PC-3 (cell line): ENCODE data around the gene STK39. TPM values are rescaled to one million over a fixed set of nuclear protein-coding genes. Genes with fewer than 3 reads are reported as not detected.

Source experiments
- ATAC-seq: fragments of 200-7000 bp; cut with Tn5 transposase; 2 replicates; pipeline ENCODE4 v1.9.1; 2020; ENCODE audit warnings: mild to moderate bottlenecking, moderate library complexity
- BruUV-seq: library from RNA; stranded (reverse); fragments of 400-500 nt; replicated peaks from 2 replicates; lab custom pipeline; 2021; lab: Mats Ljungman, UMichigan
- CTCF ChIA-PET: fragments of 300-600 bp; sonication (Branson Sonifier 250); formaldehyde crosslinking; loops from one replicate; lab custom pipeline; 2022; ENCODE audit warnings: antibody characterized with exemption; lab: Charles Lee
- POLR2A ChIA-PET: fragments of 300-600 bp; sonication (Branson Sonifier 250); formaldehyde crosslinking; loops from one replicate; lab custom pipeline; 2022; ENCODE audit warnings: antibody characterized with exemption; ENCODE audit not compliant: unreplicated experiment; lab: Charles Lee
- DNase-seq: peaks from one replicate; pipeline ENCODE4 v3.0.0-alpha.2; 2015
- H2AFZ ChIP-seq: fragments of 300-600 bp; sonication (generic); 2 replicates; pipeline ENCODE4 v1.6.0; 2016; ENCODE audit warnings: antibody characterized with exemption, low read length
- H3F3A ChIP-seq: fragments of 300-600 bp; sonication (generic); one replicate; pipeline ENCODE4 v1.6.0; 2017; ENCODE audit warnings: antibody characterized with exemption, low read length, control low read depth, mild to moderate bottlenecking; ENCODE audit not compliant: unreplicated experiment
- H3K27ac ChIP-seq: fragments of 300-600 bp; sonication (generic); 2 replicates; pipeline ENCODE4 v1.5.1; 2016; ENCODE audit warnings: mild to moderate bottlenecking, low read length
- H3K27me3 ChIP-seq: fragments of 300-600 bp; sonication (generic); 2 replicates; pipeline ENCODE4 v1.6.1; 2016; ENCODE audit warnings: low read length, mixed read lengths
- H3K36me3 ChIP-seq: fragments of 300-600 bp; sonication (generic); 2 replicates; pipeline ENCODE4 v1.6.1; 2016; ENCODE audit warnings: low read depth, mixed run types, low read length, mixed read lengths
- H3K4me1 ChIP-seq: fragments of 300-600 bp; sonication (generic); 2 replicates; pipeline ENCODE4 v1.5.1; 2016; ENCODE audit warnings: low read length; ENCODE audit not compliant: insufficient read depth
- H3K4me2 ChIP-seq: fragments of 300-600 bp; sonication (generic); 2 replicates; pipeline ENCODE4 v1.6.0; 2016; ENCODE audit warnings: low read length
- H3K4me3 ChIP-seq: fragments of 300-600 bp; sonication (generic); 2 replicates; pipeline ENCODE4 v1.5.1; 2016; ENCODE audit warnings: mild to moderate bottlenecking, low read length, mixed read lengths
- H3K79me2 ChIP-seq: fragments of 300-600 bp; sonication (generic); 2 replicates; pipeline ENCODE4 v1.6.1; 2017; ENCODE audit warnings: low read length, mixed read lengths
- H3K9ac ChIP-seq: fragments of 300-600 bp; sonication (generic); 2 replicates; pipeline ENCODE4 v1.6.0; 2016; ENCODE audit warnings: mild to moderate bottlenecking, low read length
- H3K9me2 ChIP-seq: fragments of 300-600 bp; sonication (generic); replicated peaks from 2 replicates; pipeline ENCODE4 v1.6.1; 2016; ENCODE audit warnings: mixed run types, low read length, mixed read lengths
- H3K9me3 ChIP-seq: fragments of 300-600 bp; sonication (generic); 2 replicates; pipeline ENCODE4 v1.6.1; 2016; ENCODE audit warnings: low read length, mixed read lengths
- H4K20me1 ChIP-seq: fragments of 300-600 bp; sonication (generic); 2 replicates; pipeline ENCODE4 v1.6.1; 2016; ENCODE audit warnings: low read length, mixed read lengths
- EZH2 ChIP-seq: fragments of 300-600 bp; sonication (generic); IDR thresholded peaks from one replicate; pipeline ENCODE4 v1.6.1; 2017; ENCODE audit warnings: antibody characterized with exemption, mild to moderate bottlenecking, low read length; ENCODE audit not compliant: unreplicated experiment
- EZH2phosphoT487 ChIP-seq: fragments of 300-600 bp; sonication (generic); IDR thresholded peaks from 2 replicates; pipeline ENCODE4 v1.6.1; 2018; ENCODE audit warnings: mild to moderate bottlenecking, antibody characterized with exemption, low read length, borderline replicate concordance
- intact Hi-C: fragments of 100-400 bp; cut with micrococcal nuclease; formaldehyde crosslinking; loops from 2 replicates; pipeline ENCODE4 v1.9.0; 2023
- total RNA-seq: library from RNA; depleted of rRNA; stranded (reverse); fragments of >200 nt; gene quantifications from 2 replicates; pipeline ENCODE4 v1.2.3, GENCODE V29; 2014
- TF ChIP-seq, protein P1 (sequence below): fragments of 300-600 bp; sonication (generic); conservative IDR thresholded peaks from 2 replicates; pipeline ENCODE4 v1.5.1; 2017; ENCODE audit warnings: antibody characterized with exemption, low read depth, mild to moderate bottlenecking, low read length

Gene STK39
- total RNA-seq, 1 experiment from 2014 or later, result 17.9 TPM

DNA sequence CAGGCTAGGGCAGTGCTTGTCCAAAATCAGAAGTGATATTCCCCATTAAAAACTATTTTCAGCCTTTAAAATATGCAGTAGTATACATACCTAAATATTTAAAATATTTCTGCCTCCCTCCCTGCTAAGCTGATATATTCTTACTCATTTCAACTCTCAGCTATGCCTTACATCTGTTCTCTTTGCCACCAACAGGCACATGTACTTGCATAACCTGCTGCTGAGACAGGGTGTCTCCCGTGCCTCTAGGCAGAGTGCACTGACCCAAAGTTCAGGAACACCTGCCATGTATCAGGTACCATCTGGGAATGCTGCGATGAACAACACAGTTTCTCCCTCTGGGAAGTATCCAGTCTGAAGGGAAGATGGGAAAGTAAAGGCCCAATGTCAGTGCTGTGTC is 91.7 kb downstream of the STK39 start:
- Histone ChIP-seq H3K4me3 (no peak overlapping the region), H3K4me1 (peaks cover 29% of the 10 kb centered on the region), H3K9me2 (no peaks in the 10 kb centered on the region), H3K9me3 (no peaks in the 10 kb centered on the region), H3F3A (no peaks in the 10 kb centered on the region), H2AFZ (no peak overlapping the region), H3K27ac (peak overlapping the region; percentile 92), H4K20me1 (no peaks in the 10 kb centered on the region), H3K79me2 (no peaks in the 10 kb centered on the region), H3K9ac (peak overlapping the region; percentile 24; the same call in 1 of the 2 replicates), H3K36me3 (no peaks in the 10 kb centered on the region; the same call in 1 of the 2 replicates), H3K27me3 (no peaks in the 10 kb centered on the region), H3K4me2 (no peak overlapping the region)
- no peak for TF ChIP-seq EZH2phosphoT487
- no peak for TF ChIP-seq EZH2
- TF ChIP-seq, protein P1, sequence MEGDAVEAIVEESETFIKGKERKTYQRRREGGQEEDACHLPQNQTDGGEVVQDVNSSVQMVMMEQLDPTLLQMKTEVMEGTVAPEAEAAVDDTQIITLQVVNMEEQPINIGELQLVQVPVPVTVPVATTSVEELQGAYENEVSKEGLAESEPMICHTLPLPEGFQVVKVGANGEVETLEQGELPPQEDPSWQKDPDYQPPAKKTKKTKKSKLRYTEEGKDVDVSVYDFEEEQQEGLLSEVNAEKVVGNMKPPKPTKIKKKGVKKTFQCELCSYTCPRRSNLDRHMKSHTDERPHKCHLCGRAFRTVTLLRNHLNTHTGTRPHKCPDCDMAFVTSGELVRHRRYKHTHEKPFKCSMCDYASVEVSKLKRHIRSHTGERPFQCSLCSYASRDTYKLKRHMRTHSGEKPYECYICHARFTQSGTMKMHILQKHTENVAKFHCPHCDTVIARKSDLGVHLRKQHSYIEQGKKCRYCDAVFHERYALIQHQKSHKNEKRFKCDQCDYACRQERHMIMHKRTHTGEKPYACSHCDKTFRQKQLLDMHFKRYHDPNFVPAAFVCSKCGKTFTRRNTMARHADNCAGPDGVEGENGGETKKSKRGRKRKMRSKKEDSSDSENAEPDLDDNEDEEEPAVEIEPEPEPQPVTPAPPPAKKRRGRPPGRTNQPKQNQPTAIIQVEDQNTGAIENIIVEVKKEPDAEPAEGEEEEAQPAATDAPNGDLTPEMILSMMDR, result no peak
- intact Hi-C loops, result loop anchor here (5.0 kb wide), 2 partner anchors 37 to 92 kb away; partner anchors contain the start of gene STK39
- DNase-seq, result no peak
- no peak for ATAC-seq
- ChIA-PET CTCF (interaction anchor here (0.7 to 1.8 kb wide), 2 partner anchors 55 to 181 kb away, joined by 3 to 6 read pairs; no protein-coding TSS in a partner anchor), POLR2A (no interaction called here)
- no TSS peak for BruUV-seq

DNA sequence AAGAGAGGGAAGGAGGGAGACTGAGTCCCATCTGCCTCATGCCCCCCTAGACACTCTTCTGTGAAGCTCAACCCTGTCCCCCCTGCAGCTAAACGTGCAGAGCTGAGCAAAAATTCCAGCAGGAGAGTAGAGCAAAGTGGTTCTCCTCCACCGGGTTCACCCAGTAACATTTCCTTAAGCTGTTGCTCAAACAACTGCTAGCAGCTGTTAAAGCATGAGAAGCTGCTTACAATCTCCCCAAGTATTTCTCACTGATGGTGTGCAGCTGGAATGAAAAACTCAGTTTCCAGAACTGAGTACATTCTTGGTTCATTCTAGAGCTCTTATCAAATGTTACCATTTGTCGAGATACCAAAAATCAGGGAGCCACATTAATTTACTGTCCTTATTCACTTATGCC is 92.3 kb downstream of the STK39 start:
- H3K4me1 ChIP-seq, result peaks cover 29% of the 10 kb centered on the region
- no peaks in the 10 kb centered on the region for H3K9me2 ChIP-seq
- H3K9ac ChIP-seq, result no peak overlapping the region
- H3K36me3 ChIP-seq, result no peaks in the 10 kb centered on the region; the same call in 1 of the 2 replicates
- no peaks in the 10 kb centered on the region for H3K79me2 ChIP-seq
- ATAC-seq (no peak), DNase-seq (no peak)
- intact Hi-C loops, result loop anchor here (5.0 kb wide), 2 partner anchors 37 to 92 kb away; partner anchors contain the start of gene STK39
- no peak overlapping the region for H3K4me2 ChIP-seq
- H3K27me3 ChIP-seq, result no peaks in the 10 kb centered on the region
- POLR2A ChIA-PET, result no interaction called here
- no peak overlapping the region for H3K4me3 ChIP-seq
- no TSS peak for BruUV-seq
- H3F3A ChIP-seq, result no peaks in the 10 kb centered on the region
- no peaks in the 10 kb centered on the region for H4K20me1 ChIP-seq
- CTCF ChIA-PET, result no interaction called here
- H2AFZ ChIP-seq, result no peak overlapping the region
- no peaks in the 10 kb centered on the region for H3K9me3 ChIP-seq
- TF ChIP-seq, protein P1, result no peak
- TF ChIP-seq EZH2 (no peak), EZH2phosphoT487 (no peak)
- no peak overlapping the region for H3K27ac ChIP-seq

DNA sequence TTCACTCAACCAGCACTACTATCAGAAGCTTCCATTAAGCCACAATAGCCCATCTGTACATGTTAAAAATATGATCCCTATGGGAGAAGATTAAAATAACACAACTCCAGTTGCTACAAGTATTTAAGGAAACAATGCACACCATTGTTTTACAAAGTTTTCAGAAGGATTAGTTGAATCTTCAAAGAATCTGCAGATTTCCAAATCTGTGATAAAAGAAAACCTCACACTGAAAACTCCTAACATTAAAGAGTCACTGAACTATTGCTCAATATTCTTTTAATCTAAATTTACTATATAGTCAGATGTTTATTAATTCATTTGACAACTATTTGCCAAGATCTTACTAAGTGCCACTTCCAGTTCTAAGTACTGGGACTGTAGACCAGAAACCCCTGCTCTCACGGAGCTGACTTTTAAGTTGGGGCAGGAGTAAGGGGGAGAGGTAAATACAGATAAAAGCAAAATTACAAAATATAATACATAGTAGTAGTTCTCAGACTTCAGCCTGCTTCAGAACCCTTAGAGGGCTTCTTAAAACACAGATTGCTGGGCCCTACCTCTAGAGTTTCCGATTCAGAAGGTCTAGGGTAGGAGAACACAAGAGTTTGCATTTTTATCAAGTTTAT is 94.4 kb downstream of the STK39 start:
- Histone ChIP-seq H3K27me3 (no peaks in the 10 kb centered on the region), H3K9me2 (no peaks in the 10 kb centered on the region), H3K36me3 (no peaks in the 10 kb centered on the region), H3K9ac (no peak overlapping the region), H3K4me3 (no peak overlapping the region), H3F3A (no peaks in the 10 kb centered on the region), H3K4me1 (peaks cover 20% of the 10 kb centered on the region), H3K79me2 (no peaks in the 10 kb centered on the region), H4K20me1 (no peaks in the 10 kb centered on the region), H3K27ac (no peak overlapping the region), H3K4me2 (no peak overlapping the region), H2AFZ (no peak overlapping the region), H3K9me3 (no peaks in the 10 kb centered on the region)
- TF ChIP-seq, protein P1, result no peak
- TF ChIP-seq EZH2phosphoT487 (no peak), EZH2 (no peak)
- intact Hi-C loops, result no loop called here
- BruUV-seq, result no TSS peak
- CTCF ChIA-PET, result no interaction called here
- POLR2A ChIA-PET, result no interaction called here
- no peak for ATAC-seq
- no peak for DNase-seq
